Measurements from ENCODE around the gene SLC39A9.
A peak's percentile ranks its signal among the peaks of the same experiment; 100 is the strongest.

The SLC39A9 gene

GRCh38 chr14:69395929-69396328, 2.6 kb upstream of the SLC39A9 start:
- H3K4me3 ChIP-seq (ENCODE audit: low read depth, low read length), result no peak overlapping the region
- CTCF ChIA-PET, result interaction anchor here (0.7 kb wide), 1 partner anchor 1110 kb away, joined by 5 read pairs; no protein-coding TSS in a partner anchor

DNA sequence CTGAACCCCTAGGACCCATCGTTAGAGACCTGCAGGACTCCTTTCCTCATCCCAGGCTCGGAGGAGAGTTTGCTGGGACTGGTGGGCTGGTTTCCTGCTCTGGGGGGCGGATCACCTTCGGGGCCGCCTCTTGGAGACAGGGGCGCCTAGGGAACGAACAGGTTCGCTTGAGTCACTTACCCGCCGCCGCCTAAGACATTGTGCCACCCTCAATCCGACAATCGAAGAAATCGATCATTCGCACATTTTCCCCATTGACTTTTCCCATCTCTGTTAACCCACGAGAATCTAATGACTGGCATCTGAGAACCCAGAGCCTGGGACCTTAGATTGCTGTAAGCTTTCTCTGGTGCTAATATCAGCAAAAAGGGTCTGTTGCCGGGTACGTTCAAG, 322 bp downstream of the SLC39A9 start:
- Histone ChIP-seq H3K36me3 (ENCODE audit: control insufficient read depth in 2 of 2, insufficient read depth in 1 of 2, low read length in 2 of 2) (peaks cover 27 to 33% of the 10 kb centered on the region in 2 experiments), H3K4me1 (ENCODE audit: control insufficient read depth, insufficient read depth, low read length) (peaks cover 19% of the 10 kb centered on the region), H3K27ac (ENCODE audit: extremely low read depth, low read depth, low read length) (peak overlapping the region; percentile 91), H3K4me3 (ENCODE audit: low read depth, low read length) (peak overlapping the region; percentile 71), H3K9me3 (ENCODE audit: control insufficient read depth, insufficient read depth, low read depth, low read length) (no peaks in the 10 kb centered on the region)
- ChIA-PET POLR2A (interaction anchor here (0.7 to 1.5 kb wide), 9 partner anchors 11 to 368 kb away, joined by 3 to 7 read pairs (median 4); partner anchors contain the start of gene SRSF5), CTCF (interaction anchor here (0.9 kb wide), 1 partner anchor 138 kb away, joined by 3 read pairs; the partner anchor contains the start of gene GALNT16)
- TF ChIP-seq SP2 (tag by site-specific recombination; IDR thresholded peaks at IDR 0.05) (peak; percentile 16), REST (tag by site-specific recombination; IDR thresholded peaks at IDR 0.05) (peak; percentile 2; the same call in 1 of the 2 replicates), SCRT1 (tag by site-specific recombination; IDR thresholded peaks at IDR 0.05; ENCODE audit: borderline replicate concordance) (no peak), ZNF354C (tag by site-specific recombination; IDR thresholded peaks at IDR 0.05; ENCODE audit: borderline replicate concordance, low read depth) (no peak), KLF9 (tag by site-specific recombination; IDR thresholded peaks at IDR 0.05; ENCODE audit: low read depth) (peak; percentile 48), GLIS2 (tag by site-specific recombination; IDR thresholded peaks at IDR 0.05) (peak; percentile 35; the same call in 1 of the 2 replicates), HIC1 (tag by site-specific recombination; IDR thresholded peaks at IDR 0.05) (0 out of 2 replicates have a peak, but pooled peaks have one; percentile 24), SP7 (tag by site-specific recombination; IDR thresholded peaks at IDR 0.05) (no peak)
- TF ChIP-seq, protein P1, sequence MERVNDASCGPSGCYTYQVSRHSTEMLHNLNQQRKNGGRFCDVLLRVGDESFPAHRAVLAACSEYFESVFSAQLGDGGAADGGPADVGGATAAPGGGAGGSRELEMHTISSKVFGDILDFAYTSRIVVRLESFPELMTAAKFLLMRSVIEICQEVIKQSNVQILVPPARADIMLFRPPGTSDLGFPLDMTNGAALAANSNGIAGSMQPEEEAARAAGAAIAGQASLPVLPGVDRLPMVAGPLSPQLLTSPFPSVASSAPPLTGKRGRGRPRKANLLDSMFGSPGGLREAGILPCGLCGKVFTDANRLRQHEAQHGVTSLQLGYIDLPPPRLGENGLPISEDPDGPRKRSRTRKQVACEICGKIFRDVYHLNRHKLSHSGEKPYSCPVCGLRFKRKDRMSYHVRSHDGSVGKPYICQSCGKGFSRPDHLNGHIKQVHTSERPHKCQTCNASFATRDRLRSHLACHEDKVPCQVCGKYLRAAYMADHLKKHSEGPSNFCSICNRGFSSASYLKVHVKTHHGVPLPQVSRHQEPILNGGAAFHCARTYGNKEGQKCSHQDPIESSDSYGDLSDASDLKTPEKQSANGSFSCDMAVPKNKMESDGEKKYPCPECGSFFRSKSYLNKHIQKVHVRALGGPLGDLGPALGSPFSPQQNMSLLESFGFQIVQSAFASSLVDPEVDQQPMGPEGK (tag by site-specific recombination; IDR thresholded peaks at IDR 0.05), result 0 out of 2 replicates have a peak, but pooled peaks have one; percentile 33
- TF ChIP-seq, protein P2, sequence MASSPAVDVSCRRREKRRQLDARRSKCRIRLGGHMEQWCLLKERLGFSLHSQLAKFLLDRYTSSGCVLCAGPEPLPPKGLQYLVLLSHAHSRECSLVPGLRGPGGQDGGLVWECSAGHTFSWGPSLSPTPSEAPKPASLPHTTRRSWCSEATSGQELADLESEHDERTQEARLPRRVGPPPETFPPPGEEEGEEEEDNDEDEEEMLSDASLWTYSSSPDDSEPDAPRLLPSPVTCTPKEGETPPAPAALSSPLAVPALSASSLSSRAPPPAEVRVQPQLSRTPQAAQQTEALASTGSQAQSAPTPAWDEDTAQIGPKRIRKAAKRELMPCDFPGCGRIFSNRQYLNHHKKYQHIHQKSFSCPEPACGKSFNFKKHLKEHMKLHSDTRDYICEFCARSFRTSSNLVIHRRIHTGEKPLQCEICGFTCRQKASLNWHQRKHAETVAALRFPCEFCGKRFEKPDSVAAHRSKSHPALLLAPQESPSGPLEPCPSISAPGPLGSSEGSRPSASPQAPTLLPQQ (tag by site-specific recombination; IDR thresholded peaks at IDR 0.05), result no peak

More at GRCh38 chr14:69395929-69396328, 2.6 kb upstream of the SLC39A9 start:
- TF ChIP-seq ZNF518A (tag by site-specific recombination; conservative IDR thresholded peaks at IDR 0.05; ENCODE audit: low read depth), result no peak
- TF ChIP-seq ZNF157 (tag by site-specific recombination; IDR thresholded peaks at IDR 0.05), result no peak
- Histone ChIP-seq H3K9me3 (ENCODE audit: control insufficient read depth, insufficient read depth, low read depth, low read length) (no peaks in the 10 kb centered on the region), H3K27ac (ENCODE audit: extremely low read depth, low read depth, low read length) (no peak overlapping the region), H3K36me3 (ENCODE audit: control insufficient read depth in 2 of 2, insufficient read depth in 1 of 2, low read length in 2 of 2) (peaks cover 53 to 60% of the 10 kb centered on the region in 2 experiments), H3K4me1 (ENCODE audit: control insufficient read depth, insufficient read depth, low read length) (peaks cover 17% of the 10 kb centered on the region)
- POLR2A ChIA-PET, result no interaction called here

All from HEK293 (cell line).